NCI-H2196 treated with DMSO at 0.1 percent for 48 hours (cell line): ENCODE data around the gene GIGYF2.

Experiments used
- DNase-seq: peaks from one replicate; lab custom pipeline; 2025; ENCODE audit not compliant: unreplicated experiment; lab: John Stamatoyannopoulos, UW

The GIGYF2 gene

DNA sequence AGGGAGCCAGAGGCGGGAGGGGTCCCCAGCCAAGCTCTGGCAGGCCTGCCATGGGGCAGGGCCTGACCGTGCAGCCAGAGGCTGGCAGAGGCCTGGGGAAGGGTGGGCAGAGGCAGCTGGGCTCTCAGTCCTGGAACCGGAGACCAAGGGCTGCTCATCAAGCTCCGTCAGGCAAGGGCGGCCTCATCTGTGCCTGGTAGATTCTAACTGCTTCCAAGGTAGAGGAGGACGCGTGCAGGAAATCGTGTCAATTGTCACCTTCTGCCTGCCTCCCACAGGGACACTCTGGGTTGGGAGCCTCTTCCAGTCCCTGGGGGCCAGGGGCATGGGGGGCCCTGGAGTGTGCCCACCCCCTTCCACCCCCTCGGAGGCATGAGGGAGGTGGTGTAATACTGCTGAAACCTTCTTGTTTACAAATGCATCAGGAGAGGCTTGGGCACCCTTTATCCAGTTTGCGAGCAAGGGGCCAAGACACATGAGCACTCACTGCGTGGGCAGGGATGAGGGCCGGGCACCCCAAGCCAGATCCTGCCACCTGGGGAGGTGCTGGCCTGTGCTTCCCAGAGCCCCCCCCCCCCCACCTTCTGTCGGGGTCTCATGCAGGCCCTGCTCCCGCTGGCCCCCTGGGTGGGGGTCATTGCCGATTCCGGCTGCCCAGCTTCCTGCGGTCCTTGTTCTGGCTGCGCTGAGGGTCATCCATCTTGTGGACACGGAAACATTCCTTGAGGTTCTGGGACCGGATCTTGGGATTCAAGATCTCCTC, 181.9 kb downstream of the GIGYF2 start:
- DNase-seq, result no peak

DNA sequence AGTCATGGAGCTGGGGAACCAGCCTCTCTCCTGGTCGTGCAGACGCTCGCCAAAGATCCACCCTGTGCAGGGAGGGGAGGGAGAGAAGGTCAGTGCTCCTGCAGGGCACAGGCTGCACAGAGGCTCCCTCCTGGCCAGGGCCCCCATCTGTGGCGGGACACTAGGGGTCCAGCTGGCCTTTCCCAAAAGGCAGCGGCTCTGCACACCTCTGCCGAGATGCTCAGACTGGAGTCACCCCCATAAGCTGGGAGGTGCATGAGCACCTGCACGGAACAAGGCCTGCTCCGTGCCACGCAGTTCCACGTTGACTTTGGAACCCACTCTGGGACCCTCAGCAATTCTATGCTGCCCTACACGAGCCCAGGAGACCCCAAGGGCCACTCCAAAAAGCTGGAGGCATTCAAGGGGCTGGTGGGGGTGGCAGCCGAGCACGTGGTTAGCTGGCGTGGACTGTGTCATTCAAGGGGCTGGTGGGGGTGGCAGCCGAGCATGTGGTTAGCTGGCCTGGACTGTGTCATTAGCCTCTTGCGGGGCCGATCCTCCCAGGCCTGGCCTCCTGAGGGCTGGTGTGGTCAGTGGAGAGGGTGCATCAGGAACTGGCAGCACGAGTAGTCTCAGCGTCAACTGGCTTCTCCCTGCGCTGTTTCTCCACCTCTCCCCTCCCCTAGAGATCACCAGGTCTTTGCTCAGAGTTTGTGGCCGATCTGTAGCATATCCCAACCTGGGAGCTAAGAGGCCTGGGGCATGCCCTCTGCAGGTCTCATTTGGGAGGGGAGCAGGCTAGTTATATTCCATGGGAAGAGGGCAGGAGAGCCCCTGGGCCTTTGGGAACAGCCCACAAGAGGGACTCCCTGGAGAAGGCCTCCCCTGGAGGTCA, 182.7 kb downstream of the GIGYF2 start:
- no peak for DNase-seq

DNA sequence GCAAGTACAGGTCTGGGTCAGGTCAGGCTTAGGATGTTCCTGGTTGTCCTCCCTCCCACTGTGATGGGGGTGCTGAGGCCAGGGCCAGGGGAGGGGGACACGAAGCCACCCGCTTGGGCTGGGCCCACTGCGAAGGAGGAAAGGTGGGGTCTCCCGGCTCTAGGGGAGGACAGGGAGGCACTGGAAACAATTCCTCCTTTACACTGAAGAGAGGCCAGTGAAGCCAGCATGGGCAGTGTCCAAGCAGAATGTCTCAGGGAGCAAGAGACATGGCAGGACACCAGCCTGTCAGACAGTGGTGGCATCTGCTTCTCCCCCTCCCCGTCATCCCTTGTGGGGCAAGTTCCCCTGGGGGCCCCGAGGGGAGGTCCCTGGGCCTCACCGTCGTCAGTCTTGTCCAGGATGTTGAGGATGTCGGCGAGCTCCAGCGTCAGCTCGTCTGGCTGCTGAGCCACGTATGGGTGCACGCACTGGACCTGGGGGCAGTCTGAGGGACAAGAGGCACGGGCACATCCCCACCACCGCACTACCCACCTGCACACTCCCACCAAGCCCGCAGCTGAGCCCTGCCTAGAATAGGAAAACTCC, 183.7 kb downstream of the GIGYF2 start:
- no peak for DNase-seq

DNA sequence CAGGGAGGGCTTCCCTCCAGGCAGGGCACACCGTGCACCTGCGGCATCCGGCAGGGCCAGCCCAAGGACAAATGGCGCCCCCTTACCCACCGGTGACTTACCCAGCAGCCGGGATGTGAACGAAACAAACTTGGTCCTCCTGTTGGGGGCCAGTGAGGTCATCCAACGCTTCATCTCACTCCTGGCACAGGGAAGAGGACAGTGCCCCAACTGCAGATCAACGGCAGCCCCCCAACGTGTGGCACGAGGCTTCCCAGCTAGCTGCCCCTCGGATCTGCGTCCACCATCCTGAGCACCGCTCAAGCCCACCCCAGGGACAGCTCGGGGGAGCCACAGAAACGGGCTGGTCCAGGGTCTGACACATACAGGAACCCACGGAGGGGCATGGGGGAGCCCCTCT, 185.0 kb downstream of the GIGYF2 start:
- DNase-seq, result no peak

DNA sequence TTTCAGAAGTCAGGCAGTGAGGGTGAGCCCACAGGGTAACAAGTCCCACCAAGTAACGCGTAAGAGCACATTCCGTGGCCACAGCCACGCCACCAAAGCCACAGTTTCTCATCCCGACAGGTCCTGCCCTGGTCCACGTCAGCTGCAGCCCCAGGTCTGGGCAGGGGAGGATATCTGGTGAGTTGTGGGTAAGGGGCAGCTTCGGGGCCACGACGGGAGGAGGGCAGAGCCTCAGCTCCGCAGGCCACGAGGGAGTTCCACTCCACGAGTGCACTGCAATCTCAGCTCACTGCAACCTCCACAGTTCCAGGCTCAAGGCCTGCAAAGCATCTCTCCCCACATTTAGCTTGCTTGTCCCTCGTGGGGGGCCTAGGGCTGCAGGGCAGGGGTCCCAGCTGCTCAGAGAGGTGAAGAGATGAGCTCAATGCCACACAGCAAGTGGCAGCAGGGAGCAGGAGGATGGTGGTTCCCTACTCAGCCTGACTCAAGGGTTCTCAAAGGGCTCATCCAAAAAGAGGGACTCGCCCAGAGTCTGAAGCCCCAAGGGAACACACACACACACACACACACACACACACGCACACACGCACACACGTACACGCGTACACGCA, 185.5 kb downstream of the GIGYF2 start:
- no peak for DNase-seq

DNA sequence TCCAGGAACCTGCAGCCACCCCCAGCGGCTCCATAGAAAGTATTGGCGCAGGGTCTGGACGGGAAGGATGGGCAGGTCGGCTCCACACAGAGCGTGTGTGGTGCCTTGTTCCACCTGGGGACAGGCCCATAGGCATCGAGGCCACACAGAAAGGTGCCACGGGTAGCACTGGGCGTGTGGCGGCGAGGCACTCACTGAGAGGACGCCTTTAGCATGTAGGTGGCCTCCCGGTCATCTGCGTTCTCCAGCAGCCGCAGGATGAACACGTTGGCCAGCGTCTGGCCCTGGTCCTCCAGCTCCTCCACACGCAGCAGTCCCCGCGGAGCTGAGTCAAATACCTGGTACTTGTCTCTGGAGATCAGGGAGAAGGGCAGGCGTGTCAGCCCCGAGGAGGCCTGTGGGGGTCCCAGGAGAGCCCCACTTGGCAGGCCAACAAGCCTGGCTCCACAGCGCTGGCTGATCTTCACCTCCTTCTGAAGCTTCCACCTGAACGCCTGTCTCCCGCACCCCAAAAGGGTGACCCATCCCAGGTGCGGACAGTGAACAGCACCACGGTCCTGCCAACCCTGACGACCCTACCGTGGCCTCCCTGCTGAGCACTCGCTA, 186.1 kb downstream of the GIGYF2 start:
- no peak for DNase-seq

DNA sequence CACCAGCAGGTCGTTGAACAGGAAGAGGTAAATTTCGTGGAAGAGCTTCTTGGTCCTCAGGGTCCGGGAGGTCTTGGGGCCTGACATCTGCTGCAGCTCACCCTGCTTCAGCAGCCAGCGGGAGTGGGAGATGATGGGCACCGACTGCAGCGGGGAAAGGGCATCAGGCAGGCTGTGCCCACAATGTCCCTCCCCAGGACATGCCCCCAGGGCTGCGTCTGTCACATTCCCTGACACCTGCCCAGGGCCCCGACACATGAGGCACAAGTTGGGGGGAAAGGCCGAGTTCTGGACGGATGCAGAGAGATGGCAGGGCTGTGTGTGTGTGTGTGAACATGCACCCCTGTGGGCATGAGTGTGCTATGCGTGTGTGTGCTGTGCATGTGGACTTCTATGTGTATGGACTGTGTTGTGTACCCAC, 186.9 kb downstream of the GIGYF2 start:
- DNase-seq, result no peak

DNA sequence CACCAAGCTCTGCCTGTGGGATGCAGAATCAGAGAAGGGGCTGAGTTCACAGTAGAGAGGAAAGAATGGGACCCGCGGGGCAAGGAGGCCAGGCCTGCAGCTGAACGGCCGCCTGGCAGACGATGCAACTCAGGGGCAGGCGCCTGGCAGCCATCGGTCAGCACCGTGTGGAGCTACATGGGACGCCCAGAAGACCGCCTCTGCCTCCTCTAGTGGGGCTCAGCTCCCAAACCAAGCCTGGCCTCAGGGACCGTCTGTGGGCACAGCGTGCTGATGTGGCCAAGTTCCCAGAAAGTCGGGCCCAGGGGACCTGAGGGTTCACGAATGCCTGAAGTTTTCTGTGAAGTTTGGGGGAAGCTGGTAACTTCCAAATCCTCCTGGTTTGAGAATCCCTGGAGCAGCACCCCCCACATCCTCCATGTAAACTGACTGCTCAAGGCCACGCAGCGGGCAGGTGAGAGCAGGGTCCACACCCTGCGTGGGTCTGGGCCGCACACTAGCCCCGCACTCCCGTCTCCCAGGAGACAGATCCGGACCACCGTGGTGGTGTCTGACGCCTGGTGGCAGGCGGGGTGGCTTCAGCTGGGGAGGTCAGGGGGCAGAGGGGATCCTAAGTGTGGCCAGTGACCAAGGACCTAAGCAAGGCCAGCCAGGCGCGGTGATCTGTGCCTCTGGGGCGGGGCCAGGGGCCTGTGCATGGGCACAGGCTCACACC, 187.6 kb downstream of the GIGYF2 start:
- no peak for DNase-seq

DNA sequence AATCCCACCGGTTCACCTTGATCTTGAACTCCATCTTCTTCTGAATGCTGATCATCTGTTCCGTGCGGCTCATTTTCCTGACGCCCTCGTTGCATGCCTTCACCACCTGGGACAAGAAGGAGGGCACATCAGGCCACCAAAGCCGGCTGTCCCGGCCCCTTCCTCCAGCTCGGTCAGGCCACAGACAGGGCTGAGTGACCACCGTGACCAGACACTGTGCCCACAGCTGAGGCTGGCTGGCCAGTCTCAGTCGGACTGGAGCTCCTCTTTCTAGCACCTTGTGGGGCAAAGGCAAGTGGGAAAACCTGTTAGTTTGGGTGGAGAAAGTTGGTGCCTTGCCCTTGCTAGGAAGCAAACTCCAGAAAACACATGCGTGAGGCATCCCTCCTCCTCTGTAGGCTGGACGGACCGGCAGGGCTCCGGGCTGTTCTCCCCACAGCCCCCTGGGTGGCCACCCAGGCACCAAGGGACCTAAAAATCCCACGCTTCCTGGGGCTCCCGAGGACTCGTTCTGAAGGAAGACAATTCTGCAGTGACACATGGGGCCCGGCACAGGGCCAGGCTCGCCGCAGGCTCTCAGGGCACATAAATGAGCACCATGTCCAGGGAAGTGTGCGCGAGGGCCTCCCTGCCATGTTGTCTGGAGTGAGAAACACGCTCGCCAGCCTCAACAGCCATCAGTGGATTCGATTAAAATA, 188.3 kb downstream of the GIGYF2 start:
- no peak for DNase-seq

DNA sequence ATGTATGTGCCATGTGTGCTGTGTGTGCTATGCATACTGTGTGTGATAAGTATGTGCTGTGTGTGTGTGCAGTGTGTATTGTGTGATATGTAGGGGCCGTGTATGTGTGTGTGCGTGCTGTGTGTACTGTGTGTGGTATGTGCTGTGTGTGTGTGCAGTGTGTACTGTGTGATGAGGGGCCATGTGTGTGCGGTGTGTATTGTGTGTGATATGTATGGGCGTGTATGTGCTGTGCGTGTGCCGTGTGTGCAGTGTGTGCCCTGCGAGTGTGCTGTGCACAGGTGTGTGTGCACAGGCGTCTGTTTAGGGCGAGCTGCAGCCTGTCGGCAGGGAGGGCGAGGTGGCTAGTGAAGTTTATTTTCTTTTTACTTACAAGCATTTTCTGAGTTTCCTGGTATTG, 189.0 kb downstream of the GIGYF2 start:
- no peak for DNase-seq

DNA sequence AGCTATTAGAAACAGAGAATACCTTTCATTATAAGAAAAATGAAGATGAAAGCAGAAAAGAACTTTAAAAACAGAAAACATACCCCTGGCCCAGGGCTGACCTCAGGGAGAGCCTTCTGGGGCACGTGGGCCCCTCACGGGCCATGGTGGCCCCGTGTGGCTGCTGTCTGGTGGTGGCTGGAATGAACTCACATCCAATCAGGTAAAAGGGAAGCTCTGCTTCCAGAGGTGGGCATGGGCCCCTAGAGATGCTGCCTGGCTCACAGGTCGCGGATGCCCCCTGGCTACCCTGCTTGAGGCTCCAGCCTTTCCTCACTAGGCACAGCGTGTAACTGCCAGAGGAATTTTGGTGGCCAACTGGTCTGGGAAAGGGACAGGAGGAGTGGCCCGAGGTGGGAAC, 189.5 kb downstream of the GIGYF2 start:
- no peak for DNase-seq

DNA sequence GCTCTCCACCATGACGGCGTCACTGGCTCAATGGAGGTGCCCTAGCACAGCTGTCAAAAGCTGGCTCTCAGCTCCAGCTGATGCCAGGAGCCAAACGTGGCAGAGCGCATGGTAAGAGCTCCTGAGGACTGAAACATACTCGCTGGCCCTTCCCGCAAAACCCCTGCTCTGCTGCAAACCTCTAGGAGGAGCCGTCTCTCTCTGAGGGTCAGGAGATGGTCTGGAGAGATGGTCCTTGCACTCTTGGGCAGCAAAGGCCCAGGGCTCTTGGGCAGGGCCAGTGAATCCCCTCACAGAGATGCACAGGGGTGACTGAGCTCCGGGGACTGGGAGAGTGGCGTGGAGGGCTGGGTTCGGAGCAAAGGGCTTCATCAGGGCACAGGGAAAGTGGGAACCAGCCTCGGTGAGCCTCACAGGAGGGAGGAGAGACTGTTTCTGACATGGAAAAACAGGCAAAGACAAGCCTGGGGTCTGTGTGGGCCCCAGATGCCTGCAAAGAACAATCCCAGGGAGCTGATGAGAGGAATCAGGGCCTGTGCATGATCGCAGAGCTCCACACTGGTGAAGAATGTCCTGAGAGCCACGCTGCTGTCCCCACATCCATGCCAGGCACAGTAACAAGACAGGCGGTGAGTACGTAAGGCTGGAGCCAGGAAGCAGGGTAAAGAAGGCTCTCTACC, 190.2 kb downstream of the GIGYF2 start:
- no peak for DNase-seq

DNA sequence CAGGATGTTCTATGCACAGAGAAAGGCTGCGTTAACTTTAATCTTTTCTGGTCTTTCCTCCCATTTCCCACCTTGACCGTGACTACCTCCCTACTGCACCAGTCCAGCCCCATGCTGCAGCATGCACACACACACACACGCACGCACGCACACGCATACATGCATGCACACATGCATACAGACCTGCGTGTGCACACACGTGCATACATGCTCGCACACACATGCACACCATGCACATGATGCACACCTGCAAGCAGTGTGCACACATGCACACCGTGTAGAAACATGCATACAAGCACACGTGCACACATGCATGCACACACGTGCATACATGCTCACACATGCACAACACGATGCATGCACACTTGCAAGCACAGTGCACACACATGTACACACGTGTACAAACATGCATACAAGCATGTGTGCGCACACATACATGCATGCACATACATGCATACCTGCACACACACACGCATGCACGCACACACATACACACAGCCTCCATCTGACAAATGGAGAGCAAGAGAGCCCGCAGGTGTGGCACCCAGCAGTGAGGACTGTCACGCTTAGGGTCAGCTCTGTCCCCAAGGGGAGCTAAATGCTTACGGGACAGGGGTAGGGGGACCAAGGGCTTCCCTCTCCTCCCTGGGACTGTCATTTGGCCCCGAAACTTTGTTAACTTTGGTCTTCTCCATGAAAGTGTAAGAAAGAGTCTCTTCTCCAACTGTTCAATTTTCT, 191.1 kb downstream of the GIGYF2 start:
- DNase-seq, result no peak

DNA sequence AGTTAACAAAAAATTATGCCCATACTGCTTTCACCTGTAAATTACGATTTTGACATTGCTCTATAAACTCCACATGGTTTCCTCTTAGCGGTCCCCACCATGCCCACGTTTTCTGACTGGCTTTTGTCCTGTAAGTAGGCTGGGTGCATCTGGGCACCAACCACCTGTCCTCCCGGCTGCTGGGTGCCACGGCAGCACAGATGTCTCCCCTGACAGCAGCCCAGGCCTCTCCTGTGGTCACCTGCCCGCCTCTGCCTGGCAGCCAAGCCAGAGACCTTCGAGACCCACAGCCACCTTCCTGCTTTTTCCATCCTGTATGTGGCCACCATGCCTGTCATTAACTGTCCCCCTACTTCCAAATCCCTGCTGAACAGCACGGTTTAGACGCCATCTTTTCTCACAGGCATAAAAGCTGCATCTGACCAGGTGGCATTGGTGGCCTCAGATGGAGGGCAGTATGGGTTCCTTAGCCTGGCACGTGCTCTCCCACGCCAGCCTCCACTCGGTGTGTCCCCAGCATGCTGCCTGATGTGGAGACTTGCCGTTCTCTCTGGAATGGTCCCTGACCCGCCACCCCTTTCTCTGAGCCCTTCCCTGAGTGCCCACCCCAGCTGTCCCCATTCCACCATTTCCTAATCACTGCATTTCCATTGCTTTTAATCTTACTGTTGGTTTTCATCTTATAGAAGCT, 191.9 kb downstream of the GIGYF2 start:
- no peak for DNase-seq

DNA sequence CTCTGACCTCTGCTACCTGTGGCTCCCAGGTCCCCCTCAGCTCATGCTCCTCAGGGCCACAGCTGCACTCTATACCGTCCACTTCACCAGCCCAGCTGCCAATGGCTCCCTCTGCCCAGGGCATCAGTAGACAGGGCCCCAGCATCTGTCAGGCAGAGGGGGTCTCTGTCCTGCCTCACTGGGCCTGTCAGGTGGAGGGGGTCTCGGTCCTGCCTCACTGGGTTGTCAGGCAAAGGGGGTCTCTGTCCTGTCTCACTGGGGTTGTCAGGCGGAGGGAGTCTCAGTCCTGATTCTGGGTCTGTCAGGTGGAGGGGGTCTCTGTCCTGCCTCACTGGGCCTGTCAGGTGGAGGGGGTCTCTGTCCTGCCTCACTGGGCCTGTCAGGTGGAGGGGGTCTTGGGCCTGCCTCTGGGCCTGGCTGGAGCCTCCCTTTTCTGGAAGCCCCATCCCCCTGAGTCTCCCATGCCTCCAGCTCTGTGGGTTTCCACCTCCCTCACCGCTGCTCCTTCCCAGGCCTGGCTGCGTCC, 192.8 kb downstream of the GIGYF2 start:
- DNase-seq, result no peak

DNA sequence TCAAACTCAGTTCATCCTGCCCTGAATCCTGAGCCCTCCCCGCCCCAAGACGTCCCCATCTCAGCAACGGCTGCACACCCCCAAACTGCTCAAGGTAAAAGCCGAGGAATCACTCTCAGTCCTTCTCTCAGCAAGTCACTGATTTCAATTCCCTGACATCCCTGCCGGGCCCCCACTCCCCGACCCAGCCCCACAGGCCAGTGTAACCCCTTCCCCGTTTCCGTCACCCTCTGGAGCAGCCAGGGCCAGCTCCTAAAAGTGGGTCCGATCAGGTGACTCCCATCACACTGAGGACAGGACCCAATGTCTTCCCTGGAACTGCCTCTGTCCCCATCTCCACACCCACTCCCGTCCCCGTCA, 193.4 kb downstream of the GIGYF2 start:
- DNase-seq, result no peak

DNA sequence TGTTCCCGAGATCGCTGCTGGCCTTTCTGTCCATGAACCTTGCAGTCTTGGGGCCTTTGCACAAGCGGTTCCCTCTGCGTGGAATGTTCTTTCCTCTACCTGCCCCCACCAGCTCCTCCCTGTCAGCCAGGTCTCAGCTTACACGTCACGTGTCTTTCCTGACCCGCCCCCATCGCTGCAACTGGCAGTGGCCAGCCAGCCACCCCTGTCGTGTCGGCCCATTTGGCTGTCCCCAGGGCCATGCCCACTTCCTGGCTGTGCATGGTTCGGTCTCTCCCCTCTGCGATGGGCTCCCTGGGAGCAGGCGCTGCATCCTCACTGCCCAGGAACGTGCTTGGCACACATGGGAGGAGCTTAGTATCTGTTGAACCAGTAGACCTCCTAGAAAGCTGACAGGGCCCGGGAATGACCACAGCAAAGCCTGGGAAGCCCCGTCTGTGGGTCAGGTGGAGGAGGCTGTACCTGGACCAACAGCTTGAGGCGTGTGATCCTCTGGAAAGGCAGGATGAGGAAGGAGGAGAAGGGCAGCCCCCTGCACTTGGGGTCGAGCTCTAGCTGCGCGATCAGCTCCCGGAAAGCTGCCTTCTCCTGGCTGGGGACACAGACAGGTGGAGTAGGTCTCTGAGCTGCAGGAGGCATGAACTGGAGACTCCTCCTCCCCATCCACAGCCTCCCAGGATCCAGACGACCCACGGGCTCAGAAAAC, 193.9 kb downstream of the GIGYF2 start:
- peak; percentile 64 for DNase-seq
